ENCODE results near the gene TSR3. TPM values are rescaled to one million over a fixed set of nuclear protein-coding genes. Genes with fewer than 3 reads are reported as not detected.

TSR3 gene
- 43.8 TPM for total RNA-seq
- long read RNA-seq, transcript TSR3-201 (6 exons, 1,243 nt) = major isoform, 99 of 115 reads
- long read RNA-seq, partial matches to known transcripts = 1 of 115 reads
- long read RNA-seq, other reads (novel, unspliced or antisense) = 15 of 115 reads

DNA sequence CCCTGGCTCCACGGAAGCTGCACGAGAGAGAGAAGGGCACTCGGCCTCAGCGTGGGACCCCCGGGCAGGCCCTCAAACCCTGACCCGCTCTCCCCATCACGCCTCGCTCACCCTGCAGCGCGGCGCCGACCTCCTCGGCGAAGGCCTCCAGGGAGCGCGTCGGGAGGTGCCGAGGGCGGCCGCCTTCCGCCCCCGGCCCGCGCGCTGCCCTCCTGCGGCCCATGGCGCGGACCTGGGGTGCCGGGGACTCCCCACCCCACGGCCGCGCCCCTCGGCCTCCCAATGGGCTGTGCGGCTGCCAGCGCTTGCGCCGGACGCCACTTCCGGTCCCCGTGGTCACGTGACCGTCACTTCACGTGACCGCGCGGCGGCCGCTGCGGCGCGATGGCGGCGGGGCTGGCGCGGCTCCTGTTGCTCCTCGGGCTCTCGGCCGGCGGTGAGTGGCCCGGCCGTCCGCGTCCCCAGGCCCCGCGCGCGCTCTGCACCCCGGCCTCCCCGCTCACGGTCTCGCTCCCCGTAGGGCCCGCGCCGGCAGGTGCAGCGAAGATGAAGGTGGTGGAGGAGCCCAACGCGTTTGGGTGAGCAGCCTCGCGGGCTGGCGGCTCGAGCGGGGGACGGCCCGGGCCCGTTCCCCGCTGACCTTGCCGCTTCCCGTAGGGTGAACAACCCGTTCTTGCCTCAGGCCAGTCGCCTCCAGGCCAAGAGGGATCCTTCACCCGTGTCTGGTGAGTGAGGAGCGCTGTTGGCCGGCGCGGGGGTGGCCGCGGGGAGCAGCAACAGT is at the start of gene TSR3, which contains the start of gene GNPTG:
TSS of gene TSR3 (minus strand) at position 297 of the 781 bp plus-strand sequence. CDS start at position 223, 74 bp downstream.
TSS of gene GNPTG (plus strand) at position 350 of the 781 bp plus-strand sequence. CDS start at position 385, 35 bp downstream.
- Histone ChIP-seq H3K27ac (peak within 1 kb of the TSS; percentile 85), H3K4me3 (peak within 1 kb of the TSS; percentile 85), H3K27me3 (no peaks in the 10 kb centered on the region), H3K9me3 (no peaks in the 10 kb centered on the region), H3K36me3 (peaks cover 23% of the 10 kb centered on the region), H3K4me1 (peaks cover 15% of the 10 kb centered on the region)
- ATAC-seq (peak; percentile 88), DNase-seq (peak; percentile 93)
- no peak for TF ChIP-seq CTCF (IDR thresholded peaks at IDR 0.05)
- intact Hi-C loops (cut with DNase I) = no loop called here

DNA sequence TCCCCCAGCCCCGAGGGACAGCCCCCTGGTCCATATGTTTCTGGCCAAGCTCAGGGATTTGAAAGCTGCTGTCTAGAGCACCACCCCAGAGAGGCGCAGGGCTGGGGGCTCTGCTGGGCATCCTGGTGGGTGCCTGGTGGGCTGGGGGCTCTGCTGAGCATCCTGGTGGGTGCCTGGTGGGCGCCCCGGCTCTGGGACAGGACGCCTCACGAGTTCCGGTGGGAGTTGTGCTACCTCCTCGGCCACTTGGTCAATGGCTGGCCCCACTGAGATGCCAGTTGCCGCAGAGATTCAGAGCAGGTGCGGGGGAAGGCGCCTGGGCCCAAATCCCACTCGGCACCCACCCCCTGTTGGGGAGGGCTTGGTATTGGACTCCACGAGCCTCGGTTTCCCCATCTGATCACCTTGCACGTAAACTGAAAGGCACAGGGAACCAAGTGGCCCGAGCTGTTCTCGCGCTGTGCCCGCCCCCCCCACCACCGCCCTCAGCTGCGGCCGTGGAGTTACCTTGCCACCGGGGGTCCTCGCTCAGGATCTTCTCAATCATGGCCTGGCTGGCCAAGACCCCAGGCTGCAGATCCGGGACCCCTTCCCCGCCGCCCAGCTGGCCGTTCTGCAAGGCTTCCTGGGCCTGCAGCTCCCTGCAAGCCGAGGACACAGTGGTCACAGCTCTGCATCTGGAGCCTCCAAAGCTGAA is 49.5 kb upstream of the TSR3 start:
- TF ChIP-seq CTCF (IDR thresholded peaks at IDR 0.05) = no peak
- no peak for DNase-seq
- no peaks in the 10 kb centered on the region for H3K27me3 ChIP-seq
- peaks cover 57% of the 10 kb centered on the region for H3K36me3 ChIP-seq
- intact Hi-C loops (cut with DNase I) = no loop called here
- no peaks in the 10 kb centered on the region for H3K9me3 ChIP-seq
- H3K4me1 ChIP-seq = no peaks in the 10 kb centered on the region
- no peak overlapping the region for H3K4me3 ChIP-seq
- no peak overlapping the region for H3K27ac ChIP-seq
- ATAC-seq = no peak

DNA sequence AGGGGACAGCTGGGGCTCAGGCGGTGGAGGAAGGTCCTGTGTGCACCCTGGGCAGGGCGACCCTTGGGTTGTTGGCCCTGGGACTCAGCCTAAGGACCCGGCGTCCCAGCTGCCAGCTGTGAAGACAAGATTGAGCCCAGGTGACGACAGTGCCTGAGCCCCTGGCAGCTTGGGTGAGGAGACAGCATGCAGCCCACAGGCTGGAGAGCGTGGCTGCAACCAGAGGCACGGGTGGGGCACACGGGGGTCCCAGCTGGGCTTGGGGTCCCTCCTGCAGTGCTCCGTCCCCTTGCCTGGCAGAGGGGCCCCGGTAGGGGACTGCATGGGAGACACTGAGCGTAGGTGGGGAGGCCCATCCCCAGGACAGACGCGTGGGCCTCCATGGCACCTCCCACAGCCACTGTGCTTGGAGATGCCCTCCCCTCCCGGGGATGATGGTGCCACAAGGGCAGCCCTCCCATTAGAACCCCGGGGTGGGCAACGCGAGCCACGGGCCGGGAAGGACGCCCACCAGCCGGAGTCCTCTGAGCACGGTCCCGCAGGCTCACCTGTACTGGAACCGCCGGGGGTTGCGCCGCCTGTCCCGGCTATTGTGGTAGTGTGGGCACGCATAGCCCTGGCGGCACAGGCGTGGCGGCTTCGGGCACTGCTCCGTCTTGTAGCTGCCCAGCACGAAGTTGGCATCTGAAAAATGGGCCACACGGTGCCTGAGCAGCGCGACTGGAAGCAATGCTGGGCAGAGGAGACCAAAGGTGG is 47.3 kb upstream of the TSR3 start:
- Histone ChIP-seq H3K27me3 (no peaks in the 10 kb centered on the region), H3K27ac (no peak overlapping the region), H3K4me1 (no peaks in the 10 kb centered on the region), H3K9me3 (no peaks in the 10 kb centered on the region), H3K4me3 (no peak overlapping the region), H3K36me3 (peaks cover 67% of the 10 kb centered on the region)
- intact Hi-C loops (cut with DNase I) = no loop called here
- peak; percentile 18 for ATAC-seq
- no peak for DNase-seq
- TF ChIP-seq CTCF (IDR thresholded peaks at IDR 0.05) = no peak

DNA sequence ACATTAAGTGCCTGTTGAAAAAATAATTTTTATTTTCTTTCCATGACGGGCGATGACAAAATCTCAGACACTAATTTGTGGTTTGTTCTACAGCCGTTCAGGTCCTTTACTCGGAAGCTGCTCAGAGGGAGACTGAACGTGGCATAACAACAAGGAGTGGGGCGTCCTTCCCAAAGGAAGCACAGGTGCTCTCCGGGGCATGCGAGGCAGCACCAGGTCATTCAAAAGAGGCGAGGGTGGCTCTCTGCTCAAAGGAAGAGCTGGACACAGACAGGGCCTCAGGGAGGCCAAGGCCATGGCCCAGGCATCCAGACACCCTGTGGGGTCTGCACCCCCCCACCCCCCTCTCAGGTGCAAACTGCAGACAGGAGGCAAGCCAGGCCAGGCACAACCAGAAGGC is 46.7 kb upstream of the TSR3 start:
- ATAC-seq (no peak), DNase-seq (no peak)
- no peaks in the 10 kb centered on the region for H3K27me3 ChIP-seq
- peaks cover 68% of the 10 kb centered on the region for H3K36me3 ChIP-seq
- no peak overlapping the region for H3K27ac ChIP-seq
- H3K4me1 ChIP-seq = no peaks in the 10 kb centered on the region
- no peaks in the 10 kb centered on the region for H3K9me3 ChIP-seq
- intact Hi-C loops (cut with DNase I) = no loop called here
- H3K4me3 ChIP-seq = no peak overlapping the region
- no peak for TF ChIP-seq CTCF (IDR thresholded peaks at IDR 0.05)

GRCh38 chr16:1397779-1398178 is 46.1 kb upstream of the TSR3 start:
- ATAC-seq = no peak
- intact Hi-C loops (cut with DNase I) = no loop called here
- no peak for DNase-seq
- no peaks in the 10 kb centered on the region for H3K9me3 ChIP-seq
- no peak overlapping the region for H3K27ac ChIP-seq
- H3K4me1 ChIP-seq = no peaks in the 10 kb centered on the region
- H3K36me3 ChIP-seq = peaks cover 67% of the 10 kb centered on the region
- no peaks in the 10 kb centered on the region for H3K27me3 ChIP-seq
- no peak overlapping the region for H3K4me3 ChIP-seq
- TF ChIP-seq CTCF (IDR thresholded peaks at IDR 0.05) = no peak
